HG03196 (cell line): Measurements from ENCODE around the gene UBASH3A.

Experiments
- ATAC-seq: cut with Tn5 transposase; IDR thresholded peaks from one replicate; pipeline ENCODE4 v1.9.1; 2021; ENCODE audit not compliant: unreplicated experiment

UBASH3A gene

GRCh38 chr21:42374864-42375499 lies 28.7 kb upstream of the UBASH3A start:
- no peak for ATAC-seq

- no peak for ATAC-seq
Measured at GRCh38 chr21:42375506-42375905, 28.2 kb upstream of the UBASH3A start.

- ATAC-seq = no peak
Measured at GRCh38 chr21:42375966-42376337, 27.8 kb upstream of the UBASH3A start.

GRCh38 chr21:42376338-42376982 lies 27.2 kb upstream of the UBASH3A start:
- no peak for ATAC-seq

- no peak for ATAC-seq
Measured at GRCh38 chr21:42377211-42377950, 26.3 kb upstream of the UBASH3A start.

- no peak for ATAC-seq
Measured at GRCh38 chr21:42377951-42378340, 25.8 kb upstream of the UBASH3A start.

- no peak for ATAC-seq
Measured at GRCh38 chr21:42378418-42378817, 25.3 kb upstream of the UBASH3A start.

- no peak for ATAC-seq
Measured at GRCh38 chr21:42379426-42380215, 24.1 kb upstream of the UBASH3A start.

- ATAC-seq = no peak
Measured at GRCh38 chr21:42381347-42381984, 22.2 kb upstream of the UBASH3A start.

GRCh38 chr21:42382915-42383314 lies 20.8 kb upstream of the UBASH3A start:
- no peak for ATAC-seq

- no peak for ATAC-seq
Measured at GRCh38 chr21:42383331-42383730, 20.4 kb upstream of the UBASH3A start.

GRCh38 chr21:42384156-42384945 lies 19.4 kb upstream of the UBASH3A start:
- no peak for ATAC-seq

- ATAC-seq = no peak
Measured at GRCh38 chr21:42384989-42385388, 18.7 kb upstream of the UBASH3A start.

GRCh38 chr21:42385619-42386018 lies 18.1 kb upstream of the UBASH3A start:
- no peak for ATAC-seq

- no peak for ATAC-seq
Measured at GRCh38 chr21:42386034-42386591, 17.6 kb upstream of the UBASH3A start.

GRCh38 chr21:42387164-42387563 lies 16.5 kb upstream of the UBASH3A start:
- no peak for ATAC-seq

GRCh38 chr21:42387843-42388340 lies 15.8 kb upstream of the UBASH3A start:
- no peak for ATAC-seq

GRCh38 chr21:42388740-42389448 lies 14.8 kb upstream of the UBASH3A start:
- no peak for ATAC-seq

GRCh38 chr21:42389449-42389835 lies 14.3 kb upstream of the UBASH3A start:
- ATAC-seq = no peak
